ENCODE results near the gene XK.
"Not testable (repeated sequence)": the region's sequence is repeated elsewhere in the genome, so short reads cannot be mapped to it uniquely, and the experiment has no call there.

XK gene

GRCh38 chrX:37757082-37757481 lies 71.5 kb downstream of the XK start:
- Histone ChIP-seq H3K27me3 (ENCODE audit: control insufficient read depth, insufficient read depth, low read length) (no peaks in the 10 kb centered on the region), H3K4me3 (ENCODE audit: low read length) (no peak overlapping the region), H3K36me3 (ENCODE audit: control insufficient read depth, low read depth, low read length) (no peaks in the 10 kb centered on the region), H3K27ac (ENCODE audit: low read length) (no peak overlapping the region), H3K9ac (ENCODE audit: low read length) (no peak overlapping the region), H3K9me3 (ENCODE audit: control insufficient read depth, low read depth, low read length) (peaks cover 34% of the 10 kb centered on the region), H3K4me1 (ENCODE audit: control insufficient read depth, low read depth, low read length) (no peaks in the 10 kb centered on the region)

DNA sequence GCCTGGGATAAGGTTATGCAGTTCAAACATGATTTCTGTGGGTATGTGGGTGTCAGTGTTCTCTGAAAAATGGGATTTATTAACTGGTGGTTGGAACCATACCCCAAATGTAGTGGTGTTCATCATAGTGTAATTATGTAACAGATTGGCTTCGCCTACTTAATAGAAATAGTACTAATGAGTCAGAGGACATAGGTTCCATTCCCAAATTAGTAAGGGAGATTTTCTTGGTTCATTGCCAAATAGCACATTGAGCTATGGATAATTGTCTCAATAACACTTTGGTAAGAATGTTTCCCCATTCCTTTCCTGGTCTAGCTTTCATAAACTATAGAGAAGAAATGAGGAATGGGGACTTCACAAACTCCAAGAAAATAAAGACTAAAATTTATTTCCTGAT lies 73.8 kb downstream of the XK start:
- no peaks in the 10 kb centered on the region for H3K36me3 ChIP-seq (ENCODE audit: control insufficient read depth, low read depth, low read length)

DNA sequence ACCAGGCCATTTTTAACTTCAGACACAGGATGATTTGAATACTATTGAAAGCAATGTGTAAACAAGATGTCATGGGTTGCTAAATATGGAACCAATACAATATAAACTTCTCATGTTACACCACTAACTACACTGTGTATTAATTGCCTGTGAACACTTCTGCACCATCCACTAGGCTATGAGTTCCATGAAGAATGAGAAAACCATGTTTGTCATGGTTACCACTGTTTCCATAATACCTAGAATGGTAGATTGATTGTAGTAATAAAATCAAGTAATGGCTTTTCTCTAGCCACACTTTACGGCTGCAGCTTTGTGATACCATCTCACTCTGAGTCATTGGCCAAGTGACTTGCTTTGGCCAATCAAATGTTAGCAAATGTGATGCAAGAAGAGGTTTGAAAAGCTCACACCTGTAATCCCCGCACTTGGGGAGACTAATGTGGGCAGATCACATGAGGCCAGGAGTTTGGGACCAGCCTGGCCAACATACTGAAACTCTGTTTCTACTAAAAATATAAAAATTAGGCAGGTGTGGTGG lies 74.4 kb downstream of the XK start:
- Histone ChIP-seq H3K36me3 (ENCODE audit: control insufficient read depth, low read depth, low read length) (no peaks in the 10 kb centered on the region), H3K27ac (ENCODE audit: low read length) (no peak overlapping the region), H3K27me3 (ENCODE audit: control insufficient read depth, insufficient read depth, low read length) (no peaks in the 10 kb centered on the region), H3K4me1 (ENCODE audit: control insufficient read depth, low read depth, low read length) (no peaks in the 10 kb centered on the region), H3K9ac (ENCODE audit: low read length) (no peak overlapping the region), H3K9me3 (ENCODE audit: control insufficient read depth, low read depth, low read length) (peaks cover 22% of the 10 kb centered on the region), H3K4me3 (ENCODE audit: low read length) (no peak overlapping the region)

More for the DNA sequence above, 73.8 kb downstream of the XK start:
- H3K27ac ChIP-seq (ENCODE audit: low read length) = no peak overlapping the region
- peaks cover 22% of the 10 kb centered on the region for H3K9me3 ChIP-seq (ENCODE audit: control insufficient read depth, low read depth, low read length)
- H3K4me3 ChIP-seq (ENCODE audit: low read length) = no peak overlapping the region
- no peaks in the 10 kb centered on the region for H3K4me1 ChIP-seq (ENCODE audit: control insufficient read depth, low read depth, low read length)
- H3K9ac ChIP-seq (ENCODE audit: low read length) = no peak overlapping the region
- H3K27me3 ChIP-seq (ENCODE audit: control insufficient read depth, insufficient read depth, low read length) = no peaks in the 10 kb centered on the region

GRCh38 chrX:37763400-37763799 lies 77.8 kb downstream of the XK start:
- no peak overlapping the region for H3K4me3 ChIP-seq (ENCODE audit: low read length)
- H3K27ac ChIP-seq (ENCODE audit: low read length) = no peak overlapping the region
- H3K36me3 ChIP-seq (ENCODE audit: control insufficient read depth, low read depth, low read length) = no peaks in the 10 kb centered on the region
- H3K4me1 ChIP-seq (ENCODE audit: control insufficient read depth, low read depth, low read length) = no peaks in the 10 kb centered on the region
- H3K9me3 ChIP-seq (ENCODE audit: control insufficient read depth, low read depth, low read length) = peaks cover 22% of the 10 kb centered on the region
- no peak overlapping the region for H3K9ac ChIP-seq (ENCODE audit: low read length)
- H3K27me3 ChIP-seq (ENCODE audit: control insufficient read depth, insufficient read depth, low read length) = no peaks in the 10 kb centered on the region

DNA sequence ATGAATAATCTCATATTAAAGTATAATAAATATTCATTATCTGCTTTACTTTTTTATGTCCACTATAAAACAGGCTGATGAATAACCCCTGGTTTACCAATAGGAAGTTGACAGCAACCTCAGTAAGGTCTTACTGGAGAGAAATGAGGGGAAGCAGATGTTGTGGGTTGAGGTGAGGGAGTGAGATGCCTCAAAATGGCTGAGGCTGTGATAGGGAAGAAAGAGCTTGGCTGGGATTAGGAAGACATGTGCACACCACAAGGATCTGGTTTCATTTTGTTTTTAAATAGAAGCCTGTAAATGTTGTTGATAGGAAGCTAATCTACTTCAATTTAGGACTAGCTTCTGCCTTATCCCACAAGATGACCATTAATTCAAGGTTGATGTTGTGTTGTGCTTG lies 79.9 kb downstream of the XK start:
- H3K27me3 ChIP-seq (ENCODE audit: control insufficient read depth, insufficient read depth, low read length) = no peaks in the 10 kb centered on the region
- peaks cover 16% of the 10 kb centered on the region for H3K9me3 ChIP-seq (ENCODE audit: control insufficient read depth, low read depth, low read length)
- H3K27ac ChIP-seq (ENCODE audit: low read length) = no peak overlapping the region
- no peaks in the 10 kb centered on the region for H3K4me1 ChIP-seq (ENCODE audit: control insufficient read depth, low read depth, low read length)
- no peaks in the 10 kb centered on the region for H3K36me3 ChIP-seq (ENCODE audit: control insufficient read depth, low read depth, low read length)
- H3K9ac ChIP-seq (ENCODE audit: low read length) = no peak overlapping the region
- H3K4me3 ChIP-seq (ENCODE audit: low read length) = no peak overlapping the region

DNA sequence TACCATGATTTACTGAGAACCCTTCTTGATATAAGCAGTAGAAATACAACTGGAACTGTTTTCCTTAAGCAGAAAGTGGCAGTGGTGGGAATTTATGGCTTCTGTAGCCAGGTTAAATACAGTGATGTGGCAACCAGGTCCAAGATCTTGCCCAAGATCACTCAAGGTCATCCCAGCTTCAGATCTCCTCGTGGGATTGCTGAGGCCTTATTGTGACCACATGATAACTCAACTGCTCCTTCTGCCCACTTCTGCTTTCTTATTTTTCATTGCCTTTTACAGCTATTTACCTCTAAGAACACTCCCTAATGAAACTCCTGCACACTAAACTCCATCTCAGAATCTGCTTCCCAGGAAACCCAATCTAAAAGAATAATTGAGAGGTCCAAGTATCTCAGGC lies 81.8 kb downstream of the XK start:
- Histone ChIP-seq H3K9ac (ENCODE audit: low read length) (no peak overlapping the region), H3K4me3 (ENCODE audit: low read length) (no peak overlapping the region), H3K9me3 (ENCODE audit: control insufficient read depth, low read depth, low read length) (peaks cover 12% of the 10 kb centered on the region), H3K27me3 (ENCODE audit: control insufficient read depth, insufficient read depth, low read length) (no peaks in the 10 kb centered on the region), H3K36me3 (ENCODE audit: control insufficient read depth, low read depth, low read length) (no peaks in the 10 kb centered on the region), H3K4me1 (ENCODE audit: control insufficient read depth, low read depth, low read length) (no peaks in the 10 kb centered on the region), H3K27ac (ENCODE audit: low read length) (no peak overlapping the region)

- H3K27ac ChIP-seq (ENCODE audit: low read length); H3K9ac ChIP-seq (ENCODE audit: low read length); H3K36me3 ChIP-seq (ENCODE audit: control insufficient read depth, low read depth, low read length); H3K4me1 ChIP-seq (ENCODE audit: control insufficient read depth, low read depth, low read length); H3K4me3 ChIP-seq (ENCODE audit: low read length); H3K27me3 ChIP-seq (ENCODE audit: control insufficient read depth, insufficient read depth, low read length): not testable (repeated sequence)
- H3K9me3 ChIP-seq (ENCODE audit: control insufficient read depth, low read depth, low read length) = peaks cover 12% of the 10 kb centered on the region
These were observed 83.3 kb downstream of the XK start for GRCh38 chrX:37768866-37769265.

GRCh38 chrX:37776283-37776986 lies 90.8 kb downstream of the XK start:
- Histone ChIP-seq H3K4me1 (ENCODE audit: control insufficient read depth, low read depth, low read length) (no peaks in the 10 kb centered on the region), H3K4me3 (ENCODE audit: low read length) (no peak overlapping the region), H3K27me3 (ENCODE audit: control insufficient read depth, insufficient read depth, low read length) (no peaks in the 10 kb centered on the region), H3K9me3 (ENCODE audit: control insufficient read depth, low read depth, low read length) (peaks cover 13% of the 10 kb centered on the region), H3K9ac (ENCODE audit: low read length) (no peak overlapping the region), H3K27ac (ENCODE audit: low read length) (no peak overlapping the region), H3K36me3 (ENCODE audit: control insufficient read depth, low read depth, low read length) (no peaks in the 10 kb centered on the region)

GRCh38 chrX:37776987-37777325 lies 91.4 kb downstream of the XK start:
- no peak overlapping the region for H3K27ac ChIP-seq (ENCODE audit: low read length)
- H3K27me3 ChIP-seq (ENCODE audit: control insufficient read depth, insufficient read depth, low read length) = no peaks in the 10 kb centered on the region
- no peaks in the 10 kb centered on the region for H3K4me1 ChIP-seq (ENCODE audit: control insufficient read depth, low read depth, low read length)
- H3K4me3 ChIP-seq (ENCODE audit: low read length) = no peak overlapping the region
- H3K9ac ChIP-seq (ENCODE audit: low read length) = no peak overlapping the region
- no peaks in the 10 kb centered on the region for H3K36me3 ChIP-seq (ENCODE audit: control insufficient read depth, low read depth, low read length)
- peaks cover 13% of the 10 kb centered on the region for H3K9me3 ChIP-seq (ENCODE audit: control insufficient read depth, low read depth, low read length)

GRCh38 chrX:37779857-37780256 lies 94.3 kb downstream of the XK start, which contains the start of gene CYBB:
Gene CYBB (plus strand): TSS chrX:37780059. CDS start chrX:37780078, 19 bp downstream.
- Histone ChIP-seq H3K4me3 (ENCODE audit: low read length) (no peak within 1 kb of the TSS), H3K27me3 (ENCODE audit: control insufficient read depth, insufficient read depth, low read length) (no peaks in the 10 kb centered on the region), H3K36me3 (ENCODE audit: control insufficient read depth, low read depth, low read length) (no peaks in the 10 kb centered on the region), H3K9me3 (ENCODE audit: control insufficient read depth, low read depth, low read length) (peaks cover 18% of the 10 kb centered on the region), H3K4me1 (ENCODE audit: control insufficient read depth, low read depth, low read length) (no peaks in the 10 kb centered on the region), H3K27ac (ENCODE audit: low read length) (no peak within 1 kb of the TSS), H3K9ac (ENCODE audit: low read length) (no peak within 1 kb of the TSS)

GRCh38 chrX:37781081-37781480 lies 95.5 kb downstream of the XK start:
- no peak overlapping the region for H3K27ac ChIP-seq (ENCODE audit: low read length)
- H3K9me3 ChIP-seq (ENCODE audit: control insufficient read depth, low read depth, low read length) = peaks cover 15% of the 10 kb centered on the region
- H3K36me3 ChIP-seq (ENCODE audit: control insufficient read depth, low read depth, low read length) = no peaks in the 10 kb centered on the region
- H3K9ac ChIP-seq (ENCODE audit: low read length) = no peak overlapping the region
- no peaks in the 10 kb centered on the region for H3K27me3 ChIP-seq (ENCODE audit: control insufficient read depth, insufficient read depth, low read length)
- no peak overlapping the region for H3K4me3 ChIP-seq (ENCODE audit: low read length)
- no peaks in the 10 kb centered on the region for H3K4me1 ChIP-seq (ENCODE audit: control insufficient read depth, low read depth, low read length)

All from iPS-18a (cell line).